HPDE6-E6E7 (cell line): ENCODE data around the gene ATOX1.

ENCODE experiments used
- DNase-seq: peaks from one replicate; pipeline ENCODE4 v3.0.0; 2011; ENCODE audit warnings: missing footprints; ENCODE audit errors: extremely low spot score

ATOX1 gene

GRCh38 chr5:151770383-151771258, 12.2 kb upstream of the ATOX1 start:
- peak; percentile 31 for DNase-seq

DNA sequence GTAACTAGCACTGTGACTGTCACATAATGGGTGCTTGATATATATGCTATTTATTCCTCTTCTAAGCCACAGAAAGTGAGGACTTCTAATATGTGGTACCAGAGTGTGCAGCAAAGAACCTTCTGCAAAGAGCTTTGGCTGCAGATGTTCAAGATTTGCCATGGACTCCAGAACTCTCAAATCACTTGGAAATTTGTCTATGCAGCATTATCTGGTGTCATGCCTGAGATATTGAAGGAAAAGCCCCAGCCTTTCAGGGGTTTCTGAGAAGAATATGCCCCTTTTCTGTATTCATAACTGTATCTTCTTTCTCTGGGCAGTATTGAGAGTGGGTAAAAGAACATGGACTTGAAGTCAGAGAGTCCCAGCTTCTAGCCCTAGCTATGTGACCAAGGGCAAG, 8.5 kb upstream of the ATOX1 start:
- DNase-seq, result no peak

GRCh38 chr5:151764801-151765200, 6.4 kb upstream of the ATOX1 start:
- no peak for DNase-seq

GRCh38 chr5:151758141-151758429, 346 bp downstream of the ATOX1 start:
- no peak for DNase-seq

DNA sequence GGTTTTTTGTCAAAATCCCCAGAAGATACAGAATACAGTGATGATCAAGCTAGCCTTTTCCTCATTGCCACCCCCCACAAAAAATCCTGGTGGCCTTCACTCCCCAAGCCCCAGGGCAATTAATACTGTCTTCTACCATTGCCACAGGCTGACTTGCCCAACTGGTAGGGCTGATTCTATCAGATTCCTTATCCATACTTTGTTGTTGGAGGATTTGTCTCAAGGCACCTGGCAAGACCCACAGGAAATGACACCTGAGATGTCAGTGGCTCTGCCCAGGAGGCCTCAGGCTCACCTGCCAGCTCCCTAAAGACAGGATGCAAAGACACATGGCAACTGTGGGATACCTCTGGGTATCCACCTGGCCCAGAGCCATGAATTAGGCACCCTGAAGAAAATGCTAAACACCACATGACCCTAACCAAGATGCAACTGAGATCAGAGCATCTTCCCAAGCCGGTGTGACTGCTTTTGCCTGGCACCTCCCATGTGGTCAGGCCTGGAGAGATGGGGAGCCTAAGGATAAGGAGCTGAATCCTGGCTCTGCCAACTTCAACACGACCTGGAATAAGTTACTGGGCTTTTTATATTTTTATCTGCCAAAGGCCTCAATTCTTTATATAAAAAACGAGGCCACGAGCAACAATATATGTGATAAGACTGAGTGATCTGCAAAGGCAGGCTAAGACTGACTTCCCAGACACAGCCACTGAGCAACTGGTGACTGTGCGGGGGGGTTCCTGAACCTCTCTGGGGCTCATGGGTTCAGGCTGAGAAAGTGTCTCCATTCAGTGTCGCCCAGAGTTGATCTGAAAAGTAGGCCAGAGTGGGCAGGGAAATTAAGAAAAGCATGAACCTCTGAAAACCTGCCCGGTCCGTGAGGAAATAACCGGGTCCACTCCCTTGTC, 944 bp downstream of the ATOX1 start:
- no peak for DNase-seq

- DNase-seq, result no peak
Measured at GRCh38 chr5:151755383-151755782, 3.0 kb downstream of the ATOX1 start.

- DNase-seq, result no peak
Measured at GRCh38 chr5:151751593-151751992, 6.8 kb downstream of the ATOX1 start.

DNA sequence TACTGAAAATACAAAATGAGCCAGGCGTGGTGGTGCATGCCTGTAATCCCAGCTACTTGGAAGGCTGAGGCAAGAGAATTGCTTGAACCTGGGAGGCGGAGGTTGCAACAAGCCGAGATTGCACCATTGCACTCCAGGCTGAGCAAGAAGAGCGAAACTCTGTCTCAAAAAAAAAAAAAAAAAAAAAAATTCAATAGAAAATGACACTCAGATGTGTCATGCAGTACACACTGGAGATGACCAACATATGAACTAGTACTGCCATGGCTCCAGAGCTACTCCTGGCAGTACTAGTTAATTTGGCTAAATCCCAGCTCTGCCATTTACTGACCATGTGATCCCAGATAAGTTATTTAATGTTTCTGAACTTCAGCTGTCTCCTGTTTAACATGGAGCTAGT, 7.3 kb downstream of the ATOX1 start:
- DNase-seq, result no peak

DNA sequence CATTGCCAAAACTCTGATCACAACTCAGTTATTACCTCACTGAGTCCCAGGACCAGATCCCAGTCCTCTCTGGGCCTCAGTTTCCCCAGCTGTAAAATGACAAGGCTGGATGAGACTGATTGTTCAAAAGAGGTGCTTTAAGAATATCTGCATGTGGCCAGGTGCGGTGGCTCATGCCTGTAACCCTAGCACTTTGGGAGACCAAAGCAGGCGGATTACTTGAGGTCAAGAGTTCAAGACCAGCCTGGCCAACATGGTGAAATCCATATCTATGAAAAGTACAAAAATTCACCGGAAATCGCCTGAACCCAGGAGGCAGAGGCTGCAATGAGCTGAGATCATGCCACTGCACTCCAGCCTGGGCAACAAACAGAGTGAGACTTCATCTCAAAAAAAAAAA, 8.3 kb downstream of the ATOX1 start:
- DNase-seq, result no peak

GRCh38 chr5:151745071-151745705, 13.2 kb downstream of the ATOX1 start:
- peak; percentile 95 for DNase-seq

DNA sequence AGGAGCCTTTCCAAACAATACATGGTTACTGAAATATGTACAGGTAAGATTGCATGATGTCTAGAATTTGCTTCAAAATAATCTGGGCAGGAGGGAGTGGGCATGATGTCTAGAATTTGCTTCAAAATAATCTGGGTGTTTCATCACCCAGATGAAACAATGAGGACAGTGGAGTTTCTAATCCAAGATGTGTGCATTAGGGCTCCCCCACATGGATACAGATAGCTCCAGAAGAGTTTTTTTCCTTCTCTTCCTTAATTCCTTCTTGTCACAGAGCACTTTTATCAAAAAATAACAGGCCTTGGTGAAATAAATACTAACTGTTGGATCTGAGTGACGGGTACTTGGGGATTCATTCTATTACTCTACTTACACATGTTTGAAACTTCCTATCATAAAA, 14.9 kb downstream of the ATOX1 start:
- DNase-seq, result no peak

GRCh38 chr5:151742870-151743294, 15.5 kb downstream of the ATOX1 start:
- DNase-seq, result peak; percentile 54

- peak; percentile 43 for DNase-seq
Measured at GRCh38 chr5:151741678-151742423, 16.6 kb downstream of the ATOX1 start.

DNA sequence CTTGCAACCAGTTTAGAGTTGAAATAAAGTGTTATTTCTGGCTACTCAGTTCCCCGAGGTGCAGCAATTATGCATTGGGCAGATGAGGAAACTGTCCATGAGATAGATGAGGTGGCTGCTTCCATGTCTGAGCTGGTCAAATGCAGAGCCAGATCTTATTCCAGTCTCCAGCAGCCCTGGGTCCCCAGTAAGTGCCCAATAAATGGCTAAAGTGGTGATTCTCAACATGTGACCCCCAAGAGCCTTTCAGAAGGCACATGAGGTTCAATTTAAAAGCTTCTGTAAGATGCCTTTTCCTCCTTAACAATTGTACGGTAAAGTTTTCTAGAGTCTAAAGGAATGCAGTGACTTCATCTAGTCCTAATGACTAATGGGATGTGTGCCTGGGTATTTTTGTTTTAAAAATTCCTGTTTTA, 17.5 kb downstream of the ATOX1 start:
- no peak for DNase-seq

DNA sequence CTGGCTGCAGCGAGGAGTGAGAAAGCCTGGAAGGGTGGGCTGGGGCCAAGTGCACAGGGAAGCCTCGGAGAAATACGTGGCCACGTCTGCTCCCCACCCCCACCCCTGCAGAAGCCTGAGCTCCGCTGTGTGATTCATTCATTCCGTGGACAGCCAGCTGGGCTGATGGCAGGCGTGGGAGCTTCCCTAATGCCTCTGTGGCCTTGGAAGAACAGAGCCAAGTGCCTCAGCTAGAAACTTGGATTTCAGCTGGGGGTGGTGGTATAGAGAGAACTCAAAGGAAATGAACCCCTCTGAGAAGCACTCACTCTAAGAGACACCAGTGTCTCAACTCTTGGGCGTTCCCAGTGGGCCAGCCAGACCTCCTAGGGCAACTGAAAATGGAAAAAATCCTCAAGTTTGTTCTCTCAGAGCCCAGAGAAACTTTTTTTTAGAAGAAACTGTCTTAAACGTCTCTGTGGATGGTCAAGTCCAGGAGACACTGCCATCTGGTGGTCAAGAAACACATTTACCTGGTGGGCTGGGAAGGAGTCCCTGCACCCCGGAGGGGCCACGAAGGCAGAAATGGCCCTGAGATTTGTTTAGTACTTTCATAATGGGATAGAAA, 18.0 kb downstream of the ATOX1 start:
- peak; percentile 58 for DNase-seq

DNA sequence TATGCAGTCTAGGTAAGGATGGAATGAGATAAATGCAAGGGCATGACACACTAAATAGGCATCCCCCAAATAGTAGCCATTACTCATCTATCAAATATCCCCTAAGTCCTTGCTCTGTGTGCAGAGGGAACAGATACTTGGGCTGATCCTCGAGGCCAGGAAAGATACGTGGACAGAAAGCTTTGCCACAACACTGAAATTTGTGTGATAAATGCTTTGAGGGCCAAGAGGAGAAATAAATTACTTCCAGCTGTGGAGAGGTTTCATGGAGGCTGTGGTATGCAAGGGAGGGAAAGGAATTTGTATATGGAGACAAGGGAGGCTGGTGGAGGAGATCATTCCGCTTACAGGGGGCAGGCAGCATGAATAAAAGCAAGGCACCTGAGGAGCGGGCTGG, 18.5 kb downstream of the ATOX1 start:
- no peak for DNase-seq

DNA sequence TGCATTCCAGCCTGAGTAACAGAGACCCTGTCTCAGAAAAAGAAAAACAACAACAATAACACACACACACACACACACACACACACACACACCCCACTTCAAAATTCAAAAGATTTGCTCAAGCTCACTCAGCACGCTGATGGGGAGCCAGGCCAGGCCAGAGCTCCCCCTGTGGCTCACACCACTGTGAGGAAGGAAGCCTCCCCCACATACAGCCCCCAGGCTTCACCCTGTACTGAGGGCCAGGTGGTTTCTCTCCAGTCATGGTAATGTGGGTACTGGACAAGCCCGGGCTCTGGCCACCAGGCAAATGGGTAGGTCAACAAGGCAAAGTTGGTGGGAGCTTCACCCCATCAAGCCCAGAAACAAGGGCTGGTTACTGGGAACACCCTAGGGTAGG, 19.0 kb downstream of the ATOX1 start:
- DNase-seq, result no peak

DNA sequence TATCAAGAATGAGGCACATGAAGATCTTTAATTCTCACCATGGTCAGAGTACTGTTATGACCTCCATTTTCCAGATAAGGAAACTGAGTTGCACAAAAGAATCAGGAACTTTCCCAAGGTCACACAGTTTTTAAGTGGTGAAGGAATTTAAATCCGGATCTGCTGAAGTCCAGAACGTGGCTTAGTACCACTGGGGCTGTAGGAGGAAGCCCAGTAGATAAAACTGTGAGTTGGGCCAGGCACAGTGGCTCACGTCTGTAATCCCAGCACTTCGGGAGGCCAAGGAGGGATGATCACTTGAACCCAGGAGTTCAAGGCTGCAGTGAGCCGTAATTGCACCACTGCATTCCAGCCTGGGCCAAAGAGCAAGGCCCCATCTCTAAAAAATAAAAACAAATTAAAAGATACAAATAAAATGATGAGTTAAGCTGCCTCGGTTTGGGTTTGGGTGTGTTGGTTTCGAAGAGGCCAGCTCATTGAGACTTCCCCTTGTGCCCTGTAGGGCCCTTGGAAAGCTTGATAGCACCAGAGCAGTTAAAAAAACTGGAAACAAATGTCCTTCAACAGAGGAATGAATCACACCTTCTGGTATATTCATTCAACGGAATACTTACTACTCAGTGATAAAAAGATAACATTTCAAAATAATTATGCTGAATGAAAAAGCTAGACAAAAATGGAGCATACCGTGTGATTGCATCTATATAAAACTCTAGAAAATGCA, 20.1 kb downstream of the ATOX1 start:
- DNase-seq, result no peak

DNA sequence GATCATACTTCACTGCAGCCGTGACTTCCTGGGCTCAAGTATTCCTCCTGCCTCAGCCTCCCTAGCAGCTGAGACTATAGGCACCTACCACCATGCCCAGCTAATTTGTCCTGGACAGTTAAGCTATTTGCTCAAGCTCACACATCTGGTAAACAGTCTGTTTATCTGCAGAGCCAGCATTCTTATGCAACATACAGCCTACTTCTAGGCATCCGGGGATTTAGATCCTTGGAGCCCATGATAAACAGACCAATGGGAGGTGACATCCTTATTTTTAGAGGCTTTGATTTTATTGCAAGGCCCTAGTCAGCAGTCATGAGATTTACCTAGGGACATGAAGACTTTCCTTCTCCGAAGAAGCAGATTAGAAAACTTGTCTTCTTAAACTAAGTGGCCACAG, 21.0 kb downstream of the ATOX1 start:
- no peak for DNase-seq

GRCh38 chr5:151735646-151736045, 22.8 kb downstream of the ATOX1 start:
- no peak for DNase-seq

- no peak for DNase-seq
Measured at GRCh38 chr5:151734064-151734408, 24.4 kb downstream of the ATOX1 start.
